ENCODE results near the gene MOBP.

The MOBP gene

DNA sequence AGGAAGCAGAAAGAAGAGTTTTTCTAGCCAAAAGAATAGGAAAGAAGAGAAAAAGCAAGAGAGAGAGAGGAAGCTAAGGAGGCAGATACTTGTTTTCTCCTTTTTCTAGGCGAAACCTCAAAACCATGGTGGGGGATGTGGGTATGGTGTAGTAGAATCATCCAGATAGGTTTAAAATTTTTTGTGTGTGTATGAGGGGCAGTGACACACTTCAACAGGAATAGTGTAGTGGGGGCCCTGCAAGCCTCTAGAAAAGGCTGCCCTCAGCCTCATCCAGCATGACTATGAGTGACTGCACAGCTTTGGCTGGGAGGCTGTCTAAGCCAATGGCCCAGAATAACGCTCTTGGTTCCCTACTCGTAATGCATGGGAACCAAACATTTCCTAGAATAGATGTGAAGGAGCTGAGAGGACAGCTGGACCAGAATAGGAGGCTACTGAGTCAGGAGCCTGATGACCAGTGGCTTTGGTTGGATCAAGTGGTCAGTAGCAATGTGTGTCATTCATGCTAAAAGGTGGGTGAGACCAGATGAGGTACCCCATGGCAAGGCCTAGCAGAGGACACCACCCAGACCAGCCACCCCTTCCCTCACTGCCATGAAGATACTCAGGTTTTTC, 24.4 kb downstream of the MOBP start:
- DNase-seq, result no peak

GRCh38 chr3:39494781-39495180, 27.3 kb downstream of the MOBP start:
- DNase-seq, result no peak

DNA sequence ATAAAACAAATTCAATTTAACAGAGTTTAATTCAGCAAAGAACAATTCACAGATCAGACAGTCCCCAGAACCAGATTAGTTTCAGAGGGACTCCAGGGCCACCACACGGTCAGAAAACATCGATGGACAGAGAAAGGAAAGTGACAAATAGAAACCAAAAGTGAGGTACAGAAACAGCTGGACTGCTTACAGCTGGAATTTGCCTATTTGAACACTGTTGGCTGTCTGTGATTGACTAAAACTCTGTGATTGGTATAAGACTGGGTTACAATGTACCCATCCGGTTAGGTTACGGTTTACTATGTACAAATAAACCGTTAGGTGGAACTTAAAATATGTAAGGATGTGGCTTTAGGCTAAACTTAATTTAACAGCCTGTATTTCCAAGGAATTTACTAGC, 30.3 kb downstream of the MOBP start:
- DNase-seq, result no peak

DNA sequence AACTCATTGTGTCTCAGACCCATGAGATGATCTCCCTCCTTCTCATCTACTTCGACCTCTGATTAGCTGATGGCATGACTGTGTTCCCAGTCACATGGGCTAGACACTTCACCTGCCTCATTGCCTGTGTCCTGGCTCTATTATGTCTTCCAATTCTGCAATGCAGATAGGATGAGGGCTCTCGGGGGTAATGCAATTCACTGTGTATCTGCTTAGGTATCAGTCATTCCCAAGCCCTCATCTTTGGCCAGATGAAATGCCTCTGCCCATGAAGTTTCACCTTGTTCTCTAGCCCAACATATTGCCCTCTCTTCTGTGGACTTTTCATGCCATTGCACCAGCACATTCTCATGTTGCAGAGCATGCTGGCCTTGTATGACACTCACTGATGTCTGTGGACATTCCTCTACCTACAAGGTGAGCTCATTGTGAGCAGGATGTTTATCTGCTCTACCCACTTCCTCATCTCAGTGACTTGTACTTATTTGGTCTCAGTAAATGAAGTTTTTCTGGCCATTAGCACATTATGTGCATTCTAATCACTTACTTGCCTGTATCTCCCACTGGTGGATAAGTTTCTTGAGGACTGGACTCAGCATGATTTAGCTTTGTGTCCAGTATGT, 32.3 kb downstream of the MOBP start:
- no peak for DNase-seq

DNA sequence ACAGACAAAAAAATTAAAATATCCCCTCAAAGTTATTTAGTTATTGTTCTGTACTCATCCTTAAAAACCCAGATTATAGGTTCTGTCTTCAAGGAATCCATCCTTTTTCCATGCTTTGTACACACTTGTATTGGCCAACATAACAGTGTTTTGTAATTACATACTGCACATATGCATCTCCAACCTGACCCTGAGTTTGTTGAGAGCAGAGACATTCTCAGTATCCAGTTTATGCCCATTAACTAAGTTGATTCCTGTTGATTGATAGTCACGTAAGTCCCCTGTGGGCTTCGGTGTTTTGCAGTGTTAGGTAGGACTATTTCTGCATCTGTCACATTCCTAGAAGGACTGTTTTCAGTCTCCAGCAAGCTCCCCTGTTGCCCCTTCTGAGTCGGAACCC, 33.6 kb downstream of the MOBP start:
- no peak for DNase-seq

DNA sequence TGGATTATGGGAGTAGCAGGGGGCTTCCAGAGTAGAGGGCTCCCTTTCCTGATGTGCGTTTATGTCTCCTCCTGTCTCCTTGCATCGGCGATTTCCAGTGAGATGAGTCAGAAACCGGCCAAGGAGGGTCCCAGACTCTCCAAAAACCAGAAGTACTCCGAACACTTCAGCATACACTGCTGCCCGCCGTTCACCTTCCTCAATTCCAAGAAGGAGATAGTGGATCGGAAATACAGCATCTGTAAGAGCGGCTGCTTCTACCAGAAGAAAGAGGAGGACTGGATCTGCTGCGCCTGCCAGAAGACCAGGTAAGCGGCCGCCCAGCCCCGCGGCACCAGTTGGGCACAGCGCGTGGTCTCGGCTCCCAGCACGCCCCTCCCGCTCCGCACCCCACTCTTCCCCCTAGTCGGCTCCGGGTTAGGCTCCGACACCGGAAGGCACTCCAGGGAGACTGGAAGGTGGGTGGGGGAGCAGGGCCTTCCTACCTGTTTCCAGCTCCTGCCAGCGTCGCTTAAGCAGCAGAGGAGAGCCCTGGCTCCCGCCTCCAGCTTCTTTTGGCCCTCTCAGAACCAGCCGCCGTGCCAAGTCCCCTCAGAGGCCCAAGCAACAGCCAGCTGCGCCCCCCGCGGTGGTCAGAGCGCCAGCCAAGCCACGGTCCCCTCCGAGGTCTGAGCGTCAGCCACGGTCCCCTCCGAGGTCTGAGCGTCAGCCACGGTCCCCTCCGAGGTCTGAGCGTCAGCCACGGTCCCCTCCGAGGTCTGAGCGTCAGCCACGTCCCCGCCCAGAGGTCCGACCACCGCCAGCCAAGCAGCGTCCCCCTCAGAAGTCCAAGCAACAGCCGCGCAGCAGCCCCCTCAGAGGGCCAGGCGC, 34.7 kb downstream of the MOBP start:
- DNase-seq, result peak in 1 of 56 donors; percentile 4

- DNase-seq, result no peak
Measured at GRCh38 chr3:39502838-39503145, 35.3 kb downstream of the MOBP start.

- no peak for DNase-seq
Measured at GRCh38 chr3:39505866-39506742, 38.6 kb downstream of the MOBP start.

GRCh38 chr3:39506863-39507262, 39.4 kb downstream of the MOBP start:
- DNase-seq, result no peak

DNA sequence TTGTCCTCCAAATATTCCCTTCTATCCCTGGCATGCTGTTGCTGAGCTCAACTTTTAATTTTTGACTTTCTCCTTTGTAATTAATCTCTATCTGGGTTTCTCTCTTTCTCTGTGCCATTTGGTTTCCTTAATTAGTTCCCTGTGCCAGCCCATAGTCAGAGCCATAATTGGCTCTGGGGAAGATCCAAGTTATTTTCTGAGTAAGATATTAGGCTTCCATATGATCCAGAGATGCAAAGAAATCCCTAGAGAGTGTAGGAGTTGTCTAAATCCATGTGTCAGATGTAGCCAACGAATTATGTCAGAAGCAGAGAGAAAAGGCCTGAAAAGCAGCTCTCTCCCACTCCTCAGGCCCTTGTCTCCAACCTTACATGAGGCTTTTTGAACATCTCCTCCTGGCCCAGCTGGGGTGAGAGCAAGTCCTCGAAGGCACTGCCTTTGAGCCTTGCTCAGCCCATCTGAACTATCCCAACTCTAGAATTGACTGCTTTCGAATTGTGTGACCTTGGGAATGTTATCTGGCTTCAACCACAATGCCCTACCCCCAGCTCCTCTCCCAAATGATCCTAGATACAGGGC, 46.4 kb downstream of the MOBP start:
- no peak for DNase-seq

GRCh38 chr3:39515681-39516441, 48.4 kb downstream of the MOBP start:
- no peak for DNase-seq

DNA sequence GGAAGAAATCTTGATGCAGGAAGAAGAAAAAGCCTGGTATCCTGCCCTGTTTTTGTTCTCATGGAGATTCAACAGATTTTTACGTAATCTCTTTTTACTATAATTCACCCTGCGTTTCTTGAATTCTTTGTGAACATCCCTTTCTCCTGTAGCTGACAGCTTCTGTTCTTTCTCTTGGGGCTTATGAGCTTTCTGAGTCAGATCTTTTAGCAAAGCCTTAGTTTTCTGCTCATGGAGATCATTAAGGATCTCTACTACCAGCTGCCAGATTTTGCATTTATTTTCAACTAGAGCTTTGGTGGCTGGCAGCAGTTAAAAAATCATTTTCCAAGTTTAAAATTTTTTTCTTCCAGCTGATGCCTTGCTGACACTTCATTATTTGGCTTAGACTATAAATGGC, 51.6 kb downstream of the MOBP start:
- no peak for DNase-seq

GRCh38 chr3:39519554-39520288, 52.2 kb downstream of the MOBP start:
- no peak for DNase-seq

GRCh38 chr3:39521456-39521855, 54.0 kb downstream of the MOBP start:
- DNase-seq, result no peak

GRCh38 chr3:39524107-39524506, 56.6 kb downstream of the MOBP start:
- DNase-seq, result no peak

GRCh38 chr3:39528844-39529243, 61.4 kb downstream of the MOBP start:
- no peak for DNase-seq

DNA sequence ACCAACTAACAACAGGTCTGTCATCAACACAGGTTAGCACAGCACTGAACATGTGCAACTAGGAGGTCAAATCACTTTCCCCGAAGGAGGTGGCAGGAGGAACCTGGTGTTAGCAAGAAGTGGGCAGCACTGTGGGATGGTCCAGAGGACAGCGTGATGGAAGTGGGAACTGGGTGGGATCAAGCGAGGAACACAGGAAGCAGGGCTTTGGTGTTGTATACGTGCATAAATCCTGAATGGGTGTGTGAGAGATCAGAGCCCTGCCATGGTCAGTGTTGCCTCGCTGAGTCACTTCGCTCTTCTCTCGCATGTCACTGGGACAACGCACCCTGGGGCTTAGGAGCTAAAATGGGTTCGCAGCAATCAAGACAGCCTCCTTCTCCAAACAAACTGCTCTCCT, 62.1 kb downstream of the MOBP start:
- DNase-seq, result peak in 2 of 56 donors; percentile 10 to 28

DNA sequence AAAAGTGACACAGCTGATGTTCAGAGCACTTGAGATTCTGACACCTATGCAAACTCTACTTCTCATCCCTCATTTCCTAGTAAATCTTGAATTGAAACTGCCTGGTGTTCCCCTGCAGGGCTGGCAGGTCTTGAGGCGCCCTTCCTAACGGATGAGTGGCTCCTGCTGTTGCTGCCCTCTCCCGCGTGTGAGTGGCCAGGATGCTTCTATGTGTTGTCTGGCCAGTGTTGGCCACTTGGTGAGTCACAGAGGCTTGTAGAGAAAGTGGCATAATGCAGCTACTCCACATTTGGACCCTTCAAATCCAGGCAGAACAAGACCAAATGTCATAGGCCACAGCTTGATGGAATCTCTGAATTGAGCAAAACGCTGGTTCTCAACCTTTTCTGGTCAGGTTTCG, 63.6 kb downstream of the MOBP start:
- DNase-seq, result no peak

GRCh38 chr3:39531665-39532064, 64.2 kb downstream of the MOBP start:
- DNase-seq, result no peak

GRCh38 chr3:39532777-39533176, 65.3 kb downstream of the MOBP start:
- DNase-seq, result no peak

Data from amygdala (tissue), 56 donors.